Measurements from ENCODE around the gene MMP23B.

MMP23B gene

DNA sequence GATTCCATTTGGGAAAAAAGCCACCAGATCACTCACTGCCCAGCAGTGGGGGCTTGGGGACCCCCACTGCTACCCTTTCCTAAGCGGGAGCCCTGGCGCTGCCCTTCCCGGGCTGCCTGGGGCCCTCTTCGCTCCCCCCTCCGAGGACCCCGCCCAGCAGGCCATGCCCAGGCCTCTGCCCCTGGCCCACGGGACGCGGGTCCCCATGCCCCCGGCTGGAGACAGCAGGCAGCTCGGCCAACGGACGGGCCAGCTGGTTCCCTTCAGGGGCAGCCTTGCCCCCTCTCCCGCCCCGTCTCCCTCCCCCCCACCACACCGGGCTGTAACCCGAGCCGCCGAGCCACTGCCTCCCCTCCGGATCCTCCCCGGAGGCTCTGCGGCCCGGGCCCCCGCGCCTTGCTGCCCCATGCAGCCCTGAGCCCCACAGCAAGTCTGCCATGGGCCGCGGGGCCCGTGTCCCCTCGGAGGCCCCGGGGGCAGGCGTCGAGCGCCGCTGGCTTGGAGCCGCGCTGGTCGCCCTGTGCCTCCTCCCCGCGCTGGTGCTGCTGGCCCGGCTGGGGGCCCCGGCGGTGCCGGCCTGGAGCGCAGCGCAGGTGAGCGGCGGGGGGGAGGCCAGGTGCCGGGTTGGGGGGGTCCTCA is at the start of gene MMP23B:
MMP23B (plus strand) TSS at position 392 of the 639 bp plus-strand sequence; CDS start at position 438, 46 bp downstream.
- Histone ChIP-seq H3K36me3 (ENCODE audit: insufficient read depth) (no peaks in the 10 kb centered on the region), H4K20me1 (ENCODE audit: insufficient read depth) (no peaks in the 10 kb centered on the region), H3K27ac (no peak within 1 kb of the TSS), H2AFZ (ENCODE audit: low read depth) (no peak within 1 kb of the TSS), H3K4me2 (peak within 1 kb of the TSS; percentile 82; the same call in 1 of the 2 replicates), H3K4me3 (IDR thresholded peaks at IDR 0.05; ENCODE audit: insufficient read depth, low read depth, low read length) (no peak within 1 kb of the TSS), H3K27me3 (ENCODE audit: insufficient read depth, low read depth) (no peaks in the 10 kb centered on the region), H3K4me1 (ENCODE audit: low read depth, poor library complexity, severe bottlenecking) (no peaks in the 10 kb centered on the region), H3K79me2 (ENCODE audit: insufficient read depth, low read depth) (no peaks in the 10 kb centered on the region), H3K9ac (no peak within 1 kb of the TSS)
- TF ChIP-seq, protein P1, sequence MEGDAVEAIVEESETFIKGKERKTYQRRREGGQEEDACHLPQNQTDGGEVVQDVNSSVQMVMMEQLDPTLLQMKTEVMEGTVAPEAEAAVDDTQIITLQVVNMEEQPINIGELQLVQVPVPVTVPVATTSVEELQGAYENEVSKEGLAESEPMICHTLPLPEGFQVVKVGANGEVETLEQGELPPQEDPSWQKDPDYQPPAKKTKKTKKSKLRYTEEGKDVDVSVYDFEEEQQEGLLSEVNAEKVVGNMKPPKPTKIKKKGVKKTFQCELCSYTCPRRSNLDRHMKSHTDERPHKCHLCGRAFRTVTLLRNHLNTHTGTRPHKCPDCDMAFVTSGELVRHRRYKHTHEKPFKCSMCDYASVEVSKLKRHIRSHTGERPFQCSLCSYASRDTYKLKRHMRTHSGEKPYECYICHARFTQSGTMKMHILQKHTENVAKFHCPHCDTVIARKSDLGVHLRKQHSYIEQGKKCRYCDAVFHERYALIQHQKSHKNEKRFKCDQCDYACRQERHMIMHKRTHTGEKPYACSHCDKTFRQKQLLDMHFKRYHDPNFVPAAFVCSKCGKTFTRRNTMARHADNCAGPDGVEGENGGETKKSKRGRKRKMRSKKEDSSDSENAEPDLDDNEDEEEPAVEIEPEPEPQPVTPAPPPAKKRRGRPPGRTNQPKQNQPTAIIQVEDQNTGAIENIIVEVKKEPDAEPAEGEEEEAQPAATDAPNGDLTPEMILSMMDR (conservative IDR thresholded peaks at IDR 0.05; ENCODE audit: low read depth, low read length): no peak

DNA sequence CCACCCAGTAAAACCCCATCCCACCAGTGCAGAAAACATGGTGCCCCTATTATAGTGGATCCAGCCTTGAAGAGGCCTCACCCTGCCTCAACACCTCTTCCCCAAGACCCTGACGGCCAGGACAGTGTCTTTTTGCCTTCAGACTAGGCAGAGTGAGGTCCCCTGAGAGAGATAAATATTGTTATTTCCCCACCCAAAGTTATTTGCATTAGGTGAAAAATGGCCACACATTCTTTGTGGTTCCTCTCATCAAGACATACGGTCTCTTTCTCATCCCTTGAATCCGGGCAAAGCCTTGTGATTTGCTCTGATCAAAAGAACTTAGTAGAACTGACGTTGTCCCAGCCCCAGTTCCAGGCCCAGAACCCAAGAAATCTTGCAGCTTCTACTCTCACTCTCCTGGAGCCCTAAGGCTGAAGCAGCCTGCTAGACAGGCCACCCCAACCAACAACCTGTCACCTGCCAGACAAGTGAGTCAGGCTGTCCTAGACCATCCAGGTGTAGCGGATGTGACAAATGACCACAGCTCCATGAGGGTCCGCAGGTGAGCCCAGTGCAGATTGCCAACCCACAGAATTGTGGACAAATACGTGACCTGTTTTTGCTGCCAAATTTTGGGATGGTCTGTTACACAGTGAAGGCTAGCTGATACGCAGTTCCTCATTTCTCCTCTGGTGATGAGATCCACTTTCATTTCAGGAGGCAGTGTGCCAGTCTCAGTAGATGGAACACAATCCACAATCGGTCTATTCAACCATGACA is 49.2 kb upstream of the MMP23B start:
- H3K27me3 ChIP-seq (ENCODE audit: insufficient read depth, low read depth): peaks cover 91% of the 10 kb centered on the region
- H2AFZ ChIP-seq (ENCODE audit: low read depth): no peak overlapping the region

DNA sequence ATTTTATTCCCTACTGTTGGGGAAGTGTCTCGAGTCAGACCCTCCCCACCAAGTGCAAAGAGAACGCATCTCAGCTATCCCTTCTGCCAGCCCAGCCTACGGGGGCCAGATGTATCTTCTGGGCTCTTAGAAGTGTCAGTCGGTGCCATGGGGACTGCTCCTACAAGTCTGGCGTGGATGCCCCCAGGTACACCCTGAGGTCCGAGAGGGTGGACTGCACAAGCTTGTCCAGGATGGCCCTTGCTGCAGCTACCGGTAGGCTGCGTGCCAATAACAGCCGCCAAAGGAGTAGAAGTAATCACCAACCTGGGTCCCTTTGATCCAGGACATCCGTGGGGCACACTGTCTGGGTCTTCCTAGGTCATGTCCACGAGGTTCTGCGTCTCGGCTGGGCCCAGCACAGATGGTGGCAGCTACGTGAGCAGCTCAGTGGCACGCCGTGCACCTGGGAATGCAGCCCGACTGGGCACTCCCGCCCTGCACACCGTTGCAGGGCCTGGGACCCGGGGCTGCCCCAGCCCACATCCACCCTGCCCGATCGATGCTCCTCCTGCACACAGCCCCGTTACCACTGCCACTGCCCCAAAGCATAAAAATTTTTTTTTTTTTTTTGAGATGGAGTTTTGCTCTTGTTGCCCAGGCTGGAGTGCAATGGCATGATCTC is 48.5 kb upstream of the MMP23B start:
- H3K9ac ChIP-seq: no peak overlapping the region
- H3K79me2 ChIP-seq (ENCODE audit: insufficient read depth, low read depth): no peaks in the 10 kb centered on the region
- H3K4me3 ChIP-seq (IDR thresholded peaks at IDR 0.05; ENCODE audit: insufficient read depth, low read depth, low read length): no peak overlapping the region
- H3K4me2 ChIP-seq: no peak overlapping the region
- no peak overlapping the region for H2AFZ ChIP-seq (ENCODE audit: low read depth)
- H3K36me3 ChIP-seq (ENCODE audit: insufficient read depth): no peaks in the 10 kb centered on the region
- TF ChIP-seq, protein P1 (conservative IDR thresholded peaks at IDR 0.05; ENCODE audit: low read depth, low read length): no peak
- H3K27me3 ChIP-seq (ENCODE audit: insufficient read depth, low read depth): peaks cover 90% of the 10 kb centered on the region
- H4K20me1 ChIP-seq (ENCODE audit: insufficient read depth): no peaks in the 10 kb centered on the region
- no peaks in the 10 kb centered on the region for H3K4me1 ChIP-seq (ENCODE audit: low read depth, poor library complexity, severe bottlenecking)
- no peak overlapping the region for H3K27ac ChIP-seq

More for the DNA sequence above, 49.2 kb upstream of the MMP23B start:
- TF ChIP-seq, protein P1 (conservative IDR thresholded peaks at IDR 0.05; ENCODE audit: low read depth, low read length): no peak
- Histone ChIP-seq H3K4me3 (IDR thresholded peaks at IDR 0.05; ENCODE audit: insufficient read depth, low read depth, low read length) (no peak overlapping the region), H3K36me3 (ENCODE audit: insufficient read depth) (no peaks in the 10 kb centered on the region), H4K20me1 (ENCODE audit: insufficient read depth) (no peaks in the 10 kb centered on the region), H3K79me2 (ENCODE audit: insufficient read depth, low read depth) (no peaks in the 10 kb centered on the region), H3K9ac (no peak overlapping the region), H3K4me2 (no peak overlapping the region), H3K27ac (no peak overlapping the region), H3K4me1 (ENCODE audit: low read depth, poor library complexity, severe bottlenecking) (no peaks in the 10 kb centered on the region)

DNA sequence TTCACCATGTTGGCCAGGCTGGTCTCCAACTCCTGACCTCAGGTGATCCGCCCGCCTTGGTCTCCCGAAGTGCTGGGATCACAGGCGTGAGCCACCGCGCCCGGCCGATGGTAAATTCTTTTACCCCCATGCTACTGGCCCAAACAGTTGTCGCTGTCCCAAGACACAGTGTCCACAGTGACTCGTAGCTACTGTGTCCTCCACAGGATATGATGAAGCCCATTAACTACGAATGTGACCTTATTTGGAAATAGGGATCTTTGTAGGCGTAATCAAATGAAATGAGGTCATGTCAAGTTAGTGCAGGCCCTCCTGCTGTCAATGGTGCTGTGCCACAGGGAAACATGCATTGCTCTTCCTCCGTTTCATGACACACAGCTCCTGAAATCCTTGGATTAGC is 40.5 kb upstream of the MMP23B start:
- H3K36me3 ChIP-seq (ENCODE audit: insufficient read depth): no peaks in the 10 kb centered on the region
- H3K79me2 ChIP-seq (ENCODE audit: insufficient read depth, low read depth): no peaks in the 10 kb centered on the region
- H2AFZ ChIP-seq (ENCODE audit: low read depth): no peak overlapping the region
- H3K4me1 ChIP-seq (ENCODE audit: low read depth, poor library complexity, severe bottlenecking): no peaks in the 10 kb centered on the region
- no peaks in the 10 kb centered on the region for H4K20me1 ChIP-seq (ENCODE audit: insufficient read depth)
- no peak overlapping the region for H3K9ac ChIP-seq
- H3K27ac ChIP-seq: no peak overlapping the region
- peaks cover 71% of the 10 kb centered on the region for H3K27me3 ChIP-seq (ENCODE audit: insufficient read depth, low read depth)
- H3K4me2 ChIP-seq: no peak overlapping the region
- H3K4me3 ChIP-seq (IDR thresholded peaks at IDR 0.05; ENCODE audit: insufficient read depth, low read depth, low read length): no peak overlapping the region
- TF ChIP-seq, protein P1 (conservative IDR thresholded peaks at IDR 0.05; ENCODE audit: low read depth, low read length): no peak
